Activated T-helper 2 cell treated with anti-CD3 and anti-CD28 coated beads, Interferon-gamma antibody, Interleukin-2, Interleukin-4, amounts not matched to agents 10 μg/mL and 5 μg/mL and 100 μg/mL, durations not matched to agents 14 hours and 24 hours and 36 hours (primary cell): ENCODE measurements around the gene AKIP1. TPM values are rescaled to one million over a fixed set of nuclear protein-coding genes. Genes with fewer than 3 reads are reported as not detected.
"Not testable (repeated sequence)": the region's sequence is repeated elsewhere in the genome, so short reads cannot be mapped to it uniquely, and the experiment has no call there.

Experiments used
- DNase-seq: peaks from one replicate; pipeline ENCODE4 v3.0.0; 2021; ENCODE audit warnings: low spot score
- H3K27ac Mint-ChIP-seq: one replicate; pipeline ENCODE4 v1.8.0; 2021; ENCODE audit warnings: mixed read lengths
- H3K27me3 Mint-ChIP-seq: one replicate; pipeline ENCODE4 v1.8.0; 2021; ENCODE audit warnings: low read depth, mixed read lengths
- H3K36me3 Mint-ChIP-seq: one replicate; pipeline ENCODE4 v1.8.0; 2021; ENCODE audit warnings: low read depth, mixed read lengths
- H3K4me1 Mint-ChIP-seq: one replicate; pipeline ENCODE4 v1.8.0; 2021; ENCODE audit warnings: low read depth, mixed read lengths
- H3K4me3 Mint-ChIP-seq: one replicate; pipeline ENCODE4 v1.8.0; 2021; ENCODE audit warnings: low read depth, mild to moderate bottlenecking, moderate library complexity, mixed read lengths
- H3K9me3 Mint-ChIP-seq: one replicate; pipeline ENCODE4 v1.8.0; 2021; ENCODE audit warnings: mixed read lengths
- intact Hi-C: fragments of 100-400 bp; cut with micrococcal nuclease; formaldehyde crosslinking; loops from one replicate; pipeline ENCODE4 v1.15.1; 2023
- total RNA-seq: library from RNA; stranded (reverse); gene quantifications from 2 replicates; pipeline ENCODE4 v1.2.3, GENCODE V29; 2022

Gene AKIP1, protein sequence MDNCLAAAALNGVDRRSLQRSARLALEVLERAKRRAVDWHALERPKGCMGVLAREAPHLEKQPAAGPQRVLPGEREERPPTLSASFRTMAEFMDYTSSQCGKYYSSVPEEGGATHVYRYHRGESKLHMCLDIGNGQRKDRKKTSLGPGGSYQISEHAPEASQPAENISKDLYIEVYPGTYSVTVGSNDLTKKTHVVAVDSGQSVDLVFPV
- 22.2 and 23.4 TPM in 2 replicates for total RNA-seq

DNA sequence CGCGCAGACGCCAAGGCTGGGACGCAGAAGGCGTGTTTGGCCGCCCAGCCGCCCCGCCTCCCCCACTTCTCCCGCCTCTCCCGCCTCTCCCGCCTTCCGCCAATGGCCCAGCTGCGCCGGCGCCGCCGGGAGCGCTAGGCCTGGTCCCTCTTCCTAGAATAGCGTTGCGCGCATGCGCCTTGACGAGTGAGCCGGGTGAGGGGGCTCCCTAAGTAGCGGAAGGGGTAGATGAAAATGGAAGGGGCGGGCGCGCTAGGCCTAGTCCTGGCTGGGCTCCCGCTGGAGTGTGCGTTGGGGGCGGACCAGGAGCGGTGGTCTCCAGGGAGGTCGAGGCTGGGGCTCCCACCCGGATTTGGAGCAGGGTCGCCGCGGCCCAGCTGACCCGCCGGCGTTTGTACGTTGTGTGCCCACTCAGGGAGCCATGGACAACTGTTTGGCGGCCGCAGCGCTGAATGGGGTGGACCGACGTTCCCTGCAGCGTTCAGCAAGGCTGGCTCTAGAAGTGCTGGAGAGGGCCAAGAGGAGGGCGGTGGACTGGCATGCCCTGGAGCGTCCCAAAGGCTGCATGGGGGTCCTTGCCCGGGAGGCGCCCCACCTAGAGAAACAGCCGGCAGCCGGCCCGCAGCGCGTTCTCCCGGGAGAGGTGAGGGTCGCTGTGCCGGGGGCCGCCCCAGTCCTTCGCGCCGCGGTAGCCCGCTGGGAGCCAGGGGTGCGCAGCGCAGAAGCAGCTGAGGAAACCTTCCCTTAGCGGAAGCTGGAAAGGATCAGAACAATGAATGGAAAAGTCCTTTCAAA, at the start of gene AKIP1:
Gene AKIP1, plus strand, starts transcription at position 161 of the 795 bp plus-strand sequence. Its CDS starts 261 bp downstream, at position 422.
- H3K4me1 Mint-ChIP-seq, result peaks cover 36% of the 10 kb centered on the region
- no peaks in the 10 kb centered on the region for H3K9me3 Mint-ChIP-seq
- intact Hi-C loops, result loop anchor here (1.0 to 5.0 kb wide), 2 partner anchors 91 to 222 kb away; partner anchors contain the start of gene NRIP3
- peak within 1 kb of the TSS; percentile 94 for H3K4me3 Mint-ChIP-seq
- peak within 1 kb of the TSS; percentile 82 for H3K27ac Mint-ChIP-seq
- peaks cover 19% of the 10 kb centered on the region for H3K36me3 Mint-ChIP-seq
- DNase-seq, result peak; percentile 73
- H3K27me3 Mint-ChIP-seq, result peaks cover 30% of the 10 kb centered on the region

DNA sequence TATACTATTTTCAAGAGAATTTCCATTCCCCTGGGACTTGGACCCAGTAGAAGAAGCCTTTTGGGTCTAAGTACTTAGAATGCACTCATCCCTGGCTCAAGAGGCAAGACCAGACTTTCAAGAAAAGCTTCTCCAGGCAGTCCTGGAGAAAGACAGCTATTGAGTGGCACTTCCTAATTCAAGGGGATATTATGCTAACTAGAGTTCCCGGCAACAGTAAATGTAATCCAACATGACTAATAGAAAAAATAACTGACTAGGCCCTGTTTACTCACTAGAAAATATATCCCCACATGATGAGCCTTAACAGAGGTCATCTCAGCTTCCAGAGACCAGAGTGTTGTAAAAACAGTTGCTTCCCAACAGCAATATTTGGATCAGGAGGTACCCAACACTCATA, 47.2 kb upstream of the AKIP1 start:
- Mint-ChIP-seq H3K4me3 (no peak overlapping the region), H3K9me3 (no peaks in the 10 kb centered on the region), H3K27me3 (peaks cover 44% of the 10 kb centered on the region), H3K36me3 (no peaks in the 10 kb centered on the region), H3K27ac (no peak overlapping the region), H3K4me1 (no peaks in the 10 kb centered on the region)
- intact Hi-C loops, result no loop called here
- DNase-seq, result no peak

DNA sequence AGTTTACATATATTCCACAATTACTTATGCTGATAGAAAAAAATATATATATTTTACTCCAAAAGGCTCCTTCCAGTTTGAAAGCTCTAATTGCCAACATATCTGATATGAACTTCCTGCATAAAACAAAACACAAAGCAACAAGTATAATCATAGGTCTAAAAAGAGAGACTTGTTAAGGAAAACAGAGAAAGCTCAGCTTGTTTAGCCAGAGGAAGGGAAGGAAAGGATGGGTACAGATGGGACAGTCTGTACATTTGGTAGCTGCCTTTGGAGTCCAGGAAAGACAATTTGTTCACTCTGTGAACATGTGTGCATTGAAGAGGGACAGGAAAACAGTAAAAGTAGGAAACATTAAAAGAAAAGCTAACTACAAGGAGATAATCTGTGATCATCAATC, 45.7 kb upstream of the AKIP1 start:
- H3K4me1 Mint-ChIP-seq, result no peaks in the 10 kb centered on the region
- no peak overlapping the region for H3K27ac Mint-ChIP-seq
- no peak for DNase-seq
- no peaks in the 10 kb centered on the region for H3K36me3 Mint-ChIP-seq
- H3K27me3 Mint-ChIP-seq, result peaks cover 51% of the 10 kb centered on the region
- no peaks in the 10 kb centered on the region for H3K9me3 Mint-ChIP-seq
- no peak overlapping the region for H3K4me3 Mint-ChIP-seq
- intact Hi-C loops, result no loop called here

DNA sequence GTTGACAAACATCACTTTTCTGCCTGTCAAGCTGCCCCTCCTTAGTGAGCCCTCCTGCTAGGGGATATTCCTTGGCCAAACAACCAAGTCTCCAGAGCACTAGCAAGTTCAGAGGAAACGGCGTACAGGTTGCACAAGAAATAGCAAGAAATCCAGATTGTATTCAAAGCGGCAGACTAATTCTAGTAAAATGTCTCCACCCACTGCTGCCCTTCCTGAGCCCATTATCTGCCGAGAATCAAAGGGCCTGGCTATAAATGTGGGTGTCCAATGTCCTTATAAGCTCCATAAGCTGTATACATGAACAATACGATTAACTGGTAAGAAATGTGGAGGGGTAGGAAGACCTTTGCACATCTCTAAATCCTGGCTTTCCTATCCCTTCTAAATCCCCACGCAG, 44.0 kb upstream of the AKIP1 start:
- H3K9me3 Mint-ChIP-seq, result no peaks in the 10 kb centered on the region
- peaks cover 53% of the 10 kb centered on the region for H3K27me3 Mint-ChIP-seq
- intact Hi-C loops, result no loop called here
- H3K27ac Mint-ChIP-seq, result no peak overlapping the region
- no peak for DNase-seq
- no peak overlapping the region for H3K4me3 Mint-ChIP-seq
- no peaks in the 10 kb centered on the region for H3K36me3 Mint-ChIP-seq
- no peaks in the 10 kb centered on the region for H3K4me1 Mint-ChIP-seq

DNA sequence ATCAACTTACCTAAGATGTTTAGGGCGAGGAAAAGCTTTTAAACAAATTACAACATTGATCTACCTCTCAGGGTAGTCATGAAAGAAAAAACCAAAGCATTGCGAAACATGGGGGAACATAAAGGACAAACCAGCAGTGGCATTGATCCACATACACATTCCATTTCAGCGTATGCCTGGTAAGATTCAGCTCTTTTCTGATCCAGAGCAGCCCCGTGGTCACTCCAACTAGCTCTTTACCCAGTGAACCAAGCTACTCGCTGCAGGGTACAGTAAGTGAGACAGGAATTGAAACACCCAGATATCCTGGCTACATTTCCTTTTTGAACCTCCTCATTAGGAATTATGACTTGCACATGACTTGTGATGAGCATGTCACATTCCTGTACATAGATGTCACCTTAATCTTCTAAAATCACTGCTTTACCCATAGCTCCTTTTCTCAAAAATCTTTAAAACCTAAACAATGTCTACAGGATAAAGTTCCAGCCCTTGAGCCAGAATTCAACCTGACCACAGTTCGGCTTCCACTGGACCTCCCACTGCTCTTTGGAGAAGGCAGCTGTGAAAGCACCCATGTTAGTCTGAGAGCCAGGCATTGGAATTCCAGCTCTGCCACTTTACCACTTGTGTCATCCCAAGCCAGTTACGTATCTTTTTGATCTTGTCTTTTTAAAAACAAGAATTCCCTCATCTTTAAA, 42.9 kb upstream of the AKIP1 start:
- H3K9me3 Mint-ChIP-seq, result no peaks in the 10 kb centered on the region
- DNase-seq, result no peak
- intact Hi-C loops, result no loop called here
- H3K27me3 Mint-ChIP-seq, result peaks cover 64% of the 10 kb centered on the region
- H3K27ac Mint-ChIP-seq, result no peak overlapping the region
- no peak overlapping the region for H3K4me3 Mint-ChIP-seq
- H3K36me3 Mint-ChIP-seq, result no peaks in the 10 kb centered on the region
- H3K4me1 Mint-ChIP-seq, result no peaks in the 10 kb centered on the region

DNA sequence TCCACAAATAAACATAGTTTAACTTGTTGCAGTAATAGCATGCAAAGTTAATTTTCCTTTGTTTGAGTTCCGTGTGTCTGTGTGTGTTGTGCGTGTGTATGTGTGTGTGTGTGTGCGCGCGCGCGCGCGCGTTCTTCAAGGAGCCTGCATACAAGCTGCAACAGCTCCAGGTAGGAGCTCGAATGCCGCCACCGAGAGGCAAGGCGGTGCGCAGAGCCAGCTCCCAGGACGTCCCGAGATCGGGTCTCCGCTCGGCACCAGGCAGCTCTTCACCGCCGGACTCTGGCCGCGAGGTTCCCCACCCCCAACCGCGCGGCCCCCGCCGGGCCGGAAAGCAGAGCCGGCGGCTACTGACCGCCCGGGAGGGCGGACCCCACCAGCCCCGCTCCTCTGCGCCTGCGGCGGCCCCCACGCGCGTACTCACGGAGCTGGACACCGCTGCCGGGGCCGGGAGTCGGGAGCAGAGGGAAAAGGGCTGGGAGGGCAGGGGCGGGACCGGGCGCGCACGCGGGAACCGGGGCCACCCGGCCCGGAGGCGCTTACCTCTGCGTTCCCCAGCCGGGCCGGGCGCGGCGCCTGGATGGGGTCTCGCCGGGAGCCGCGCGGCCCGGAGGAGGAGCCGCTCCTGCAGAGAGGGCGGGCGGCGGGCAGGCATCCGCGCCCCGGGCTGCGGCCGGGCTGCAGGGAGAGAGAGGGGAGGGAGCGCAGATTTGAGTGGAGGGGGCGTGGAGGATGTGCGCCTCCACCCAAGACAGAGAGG, 40.4 kb upstream of the AKIP1 start:
- intact Hi-C loops, result no loop called here
- no peak for DNase-seq
- Mint-ChIP-seq H3K4me1 (peaks cover 8% of the 10 kb centered on the region), H3K4me3 (peak overlapping the region; percentile 61), H3K27me3 (peaks cover 62% of the 10 kb centered on the region), H3K36me3 (no peaks in the 10 kb centered on the region), H3K27ac (no peak overlapping the region), H3K9me3 (no peaks in the 10 kb centered on the region)

DNA sequence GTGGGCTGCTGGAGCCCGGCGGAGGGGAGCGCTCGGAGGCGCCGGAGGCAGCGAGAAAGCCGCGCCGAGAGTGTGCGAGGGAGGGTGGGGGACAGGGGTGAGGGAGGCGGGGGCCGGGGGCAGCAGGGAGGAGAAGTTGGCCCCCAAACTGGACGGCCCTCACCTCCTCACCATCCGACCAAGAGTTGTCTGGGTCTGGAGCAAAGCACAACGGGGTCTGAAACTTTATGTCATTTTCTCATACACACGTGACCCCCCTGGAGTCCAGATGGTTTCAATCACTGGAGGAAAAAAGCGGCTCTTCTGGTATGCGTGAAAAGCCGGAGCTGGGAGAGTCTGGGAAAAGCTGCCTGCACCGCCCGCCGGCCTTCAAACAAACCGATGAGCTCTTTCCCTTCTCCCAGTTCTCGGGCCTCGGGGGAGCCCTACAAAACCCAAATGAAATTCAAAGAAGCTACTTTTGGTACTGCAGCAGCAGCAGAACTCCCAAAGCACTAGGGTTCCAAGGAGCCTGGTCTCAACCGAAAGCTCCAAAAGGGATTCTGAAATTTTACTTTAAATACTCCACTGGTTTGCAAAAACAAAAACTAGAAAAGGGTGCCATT, 39.7 kb upstream of the AKIP1 start:
- no peaks in the 10 kb centered on the region for H3K9me3 Mint-ChIP-seq
- peaks cover 61% of the 10 kb centered on the region for H3K27me3 Mint-ChIP-seq
- H3K4me3 Mint-ChIP-seq, result peak overlapping the region; percentile 39
- no peaks in the 10 kb centered on the region for H3K36me3 Mint-ChIP-seq
- no peak overlapping the region for H3K27ac Mint-ChIP-seq
- intact Hi-C loops, result no loop called here
- H3K4me1 Mint-ChIP-seq, result peaks cover 8% of the 10 kb centered on the region
- no peak for DNase-seq

DNA sequence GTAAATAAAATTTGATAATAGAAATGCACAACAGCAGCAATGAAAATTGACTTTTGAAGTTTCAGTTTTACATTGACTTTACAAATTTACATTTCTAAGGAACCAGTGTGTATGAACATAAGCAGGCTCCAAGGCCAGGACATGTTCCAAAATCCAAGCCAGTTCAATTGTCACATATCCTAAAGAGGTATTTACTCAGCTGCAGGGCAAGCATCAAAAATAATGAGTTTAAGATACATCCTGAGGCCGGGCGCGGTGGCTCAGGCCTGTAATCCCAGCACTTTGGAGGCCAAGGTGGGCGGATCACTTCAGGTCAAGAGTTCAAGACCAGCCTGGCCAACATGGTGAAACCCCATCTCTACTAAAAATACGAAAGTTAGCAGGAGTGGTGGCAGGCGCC, 39.0 kb upstream of the AKIP1 start:
- no peak overlapping the region for H3K27ac Mint-ChIP-seq
- no peaks in the 10 kb centered on the region for H3K9me3 Mint-ChIP-seq
- H3K36me3 Mint-ChIP-seq, result no peaks in the 10 kb centered on the region
- peaks cover 57% of the 10 kb centered on the region for H3K27me3 Mint-ChIP-seq
- no peak overlapping the region for H3K4me3 Mint-ChIP-seq
- peaks cover 8% of the 10 kb centered on the region for H3K4me1 Mint-ChIP-seq
- DNase-seq, result no peak
- intact Hi-C loops, result no loop called here

DNA sequence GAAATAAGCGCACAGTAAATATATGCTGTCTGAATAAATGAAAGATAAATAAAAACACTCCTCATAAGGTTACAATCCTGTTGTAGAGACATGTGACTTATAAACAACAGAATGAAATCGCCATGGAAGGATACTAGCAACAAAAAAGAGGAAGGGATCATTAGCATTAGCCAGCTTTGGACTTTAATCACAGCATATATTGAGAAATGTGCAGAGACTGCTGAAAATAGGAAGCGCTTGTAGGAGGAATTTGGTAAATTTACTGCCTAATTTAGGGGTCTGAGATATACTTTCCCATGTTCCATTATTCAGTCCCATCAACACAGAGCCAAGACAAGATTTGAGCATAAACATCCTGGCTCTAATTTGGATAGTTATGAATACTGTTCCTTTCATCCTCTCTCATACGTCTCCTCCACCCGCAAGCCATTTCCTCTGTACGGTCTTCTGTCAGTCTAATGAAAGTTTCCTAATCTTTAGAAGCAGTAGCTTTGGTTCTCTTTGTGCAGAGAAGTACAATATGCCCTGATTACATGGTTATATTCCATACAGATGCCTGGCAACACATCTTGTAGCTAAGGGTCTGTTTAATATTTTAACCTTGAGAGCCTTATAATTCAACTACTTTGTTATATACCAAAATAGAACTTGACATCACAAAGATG, 37.1 kb upstream of the AKIP1 start:
- no peak for DNase-seq
- Mint-ChIP-seq H3K36me3 (no peaks in the 10 kb centered on the region), H3K4me1 (peaks cover 8% of the 10 kb centered on the region), H3K27me3 (peaks cover 51% of the 10 kb centered on the region), H3K4me3 (no peak overlapping the region), H3K27ac (no peak overlapping the region), H3K9me3 (no peaks in the 10 kb centered on the region)
- intact Hi-C loops, result no loop called here

DNA sequence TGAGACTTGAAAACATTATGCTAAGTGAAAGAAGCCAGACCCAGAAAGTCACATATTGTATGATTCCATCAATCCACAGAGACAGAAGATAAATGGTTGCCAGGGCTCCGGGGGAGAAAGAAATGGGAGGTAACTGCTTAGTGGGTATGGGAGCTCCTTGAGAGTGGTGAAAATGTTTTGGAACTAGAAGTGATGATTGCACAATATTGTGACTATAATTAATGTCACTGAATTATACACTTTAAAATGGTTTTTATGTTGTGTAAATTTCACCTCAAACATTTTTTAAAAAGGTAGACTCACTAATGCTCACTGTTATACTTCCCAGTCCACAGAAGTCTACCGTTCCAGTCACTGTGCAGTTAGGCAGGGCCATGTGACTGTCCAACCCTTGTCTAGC, 32.2 kb upstream of the AKIP1 start:
- Mint-ChIP-seq H3K4me1 (peaks cover 6% of the 10 kb centered on the region), H3K36me3 (no peaks in the 10 kb centered on the region), H3K9me3 (no peaks in the 10 kb centered on the region), H3K27ac (no peak overlapping the region), H3K4me3 (no peak overlapping the region), H3K27me3 (peaks cover 34% of the 10 kb centered on the region)
- no peak for DNase-seq
- intact Hi-C loops, result no loop called here

DNA sequence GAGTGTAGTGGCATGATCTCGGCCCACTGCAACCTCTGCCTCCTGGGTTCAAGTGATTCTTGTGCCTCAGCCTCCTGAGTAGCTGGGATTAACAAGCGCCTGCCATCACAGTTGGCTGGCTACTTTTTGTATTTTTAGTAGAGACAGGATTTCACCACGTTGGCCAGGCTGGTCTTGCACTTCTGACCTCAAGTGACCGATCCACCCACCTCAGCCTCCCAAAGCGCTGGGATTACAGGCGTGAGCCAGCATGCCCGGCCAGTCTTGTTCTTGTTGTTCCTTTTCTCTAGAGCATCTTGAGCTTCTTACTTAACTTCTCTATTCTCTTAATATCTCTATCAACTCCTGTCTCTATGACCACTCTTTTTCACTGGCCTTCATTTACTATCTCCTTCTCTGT, 29.4 kb upstream of the AKIP1 start:
- DNase-seq, H3K4me1 Mint-ChIP-seq, H3K4me3 Mint-ChIP-seq, H3K27ac Mint-ChIP-seq, H3K9me3 Mint-ChIP-seq, intact Hi-C loops, H3K36me3 Mint-ChIP-seq: not testable (repeated sequence)
- peaks cover 33% of the 10 kb centered on the region for H3K27me3 Mint-ChIP-seq

DNA sequence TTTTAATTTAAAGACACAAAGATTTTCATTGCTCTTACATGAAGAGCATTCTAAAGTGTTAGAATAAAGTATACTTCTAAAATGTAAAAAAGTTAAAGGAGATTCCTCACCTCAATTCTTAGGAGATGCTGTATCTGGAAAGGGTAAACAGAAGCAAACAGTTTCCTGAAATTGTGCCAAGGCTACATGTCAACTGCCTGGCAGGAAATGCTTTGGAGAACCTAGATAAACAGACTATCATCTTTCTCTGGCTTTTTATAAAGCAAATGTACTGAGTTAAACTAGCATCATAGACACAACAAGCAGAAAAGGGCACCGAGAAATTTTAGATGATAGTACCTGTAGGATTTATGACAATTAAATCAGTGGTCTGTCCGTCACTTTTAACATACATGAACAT, 24.7 kb upstream of the AKIP1 start:
- Mint-ChIP-seq H3K27ac (no peak overlapping the region), H3K27me3 (peaks cover 38% of the 10 kb centered on the region), H3K4me1 (no peaks in the 10 kb centered on the region), H3K36me3 (no peaks in the 10 kb centered on the region), H3K9me3 (peaks cover 6% of the 10 kb centered on the region), H3K4me3 (no peak overlapping the region)
- intact Hi-C loops, result no loop called here
- no peak for DNase-seq
